Embryonic facial prominence (tissue), 1 donor: ENCODE measurements around the gene SDCBP2.

Experiments
- DNase-seq: peaks from one replicate; pipeline ENCODE4 v3.0.0-alpha.2; 2016; ENCODE audit errors: extremely low spot score

Gene SDCBP2

GRCh38 chr20:1328680-1329330 lies at the start of gene SDCBP2:
Gene SDCBP2 (minus strand): TSS chr20:1329139. CDS start chr20:1320416, 8,723 bp downstream.
- no peak for DNase-seq

- no peak for DNase-seq
Measured at GRCh38 chr20:1378735-1379125, 49.8 kb upstream of the SDCBP2 start.

GRCh38 chr20:1377984-1378734 lies 49.2 kb upstream of the SDCBP2 start:
- DNase-seq: no peak

- DNase-seq: no peak
Measured at GRCh38 chr20:1377341-1377871, 48.5 kb upstream of the SDCBP2 start.

- DNase-seq: no peak
Measured at GRCh38 chr20:1376408-1377270, 47.7 kb upstream of the SDCBP2 start.

- no peak for DNase-seq
Measured at GRCh38 chr20:1376007-1376406, 47.1 kb upstream of the SDCBP2 start.

- DNase-seq: no peak
Measured at GRCh38 chr20:1375515-1375914, 46.6 kb upstream of the SDCBP2 start.

- no peak for DNase-seq
Measured at GRCh38 chr20:1374246-1374645, 45.3 kb upstream of the SDCBP2 start.

GRCh38 chr20:1373614-1374013 lies 44.7 kb upstream of the SDCBP2 start:
- no peak for DNase-seq

- DNase-seq: no peak
Measured at GRCh38 chr20:1373036-1373435, 44.1 kb upstream of the SDCBP2 start.

GRCh38 chr20:1371830-1372539 lies 43.0 kb upstream of the SDCBP2 start:
- no peak for DNase-seq

GRCh38 chr20:1371202-1371782 lies 42.4 kb upstream of the SDCBP2 start:
- DNase-seq: no peak

GRCh38 chr20:1370548-1371110 lies 41.7 kb upstream of the SDCBP2 start:
- DNase-seq: no peak

- no peak for DNase-seq
Measured at GRCh38 chr20:1369970-1370369, 41.0 kb upstream of the SDCBP2 start.

GRCh38 chr20:1368448-1369199 lies 39.7 kb upstream of the SDCBP2 start:
- DNase-seq: no peak

GRCh38 chr20:1367479-1367878 lies 38.5 kb upstream of the SDCBP2 start:
- no peak for DNase-seq

GRCh38 chr20:1364106-1364505 lies 35.2 kb upstream of the SDCBP2 start:
- DNase-seq: no peak

GRCh38 chr20:1363522-1363921 lies 34.6 kb upstream of the SDCBP2 start:
- no peak for DNase-seq

GRCh38 chr20:1362484-1362883 lies 33.5 kb upstream of the SDCBP2 start:
- DNase-seq: no peak
